HEK293 (cell line): ENCODE measurements around the gene WASL.
A peak's percentile ranks its signal among the peaks of the same experiment; 100 is the strongest.

Source experiments
- CTCF ChIA-PET: fragments of 350-600 bp; formaldehyde crosslinking; extraction: SDS; loops from one replicate; lab custom pipeline; 2021; ENCODE audit warnings: antibody characterized with exemption; lab: Yijun Ruan, JAX
- POLR2A ChIA-PET: fragments of 300-600 bp; formaldehyde crosslinking; extraction: SDS; loops from one replicate; lab custom pipeline; 2020; ENCODE audit warnings: antibody characterized with exemption, inconsistent platforms; lab: Yijun Ruan, JAX
- H3K27ac ChIP-seq: fragments of 200-500 bp; sonication (Bioruptor generic); 2 replicates; pipeline ENCODE4 v1.5.1; 2014; ENCODE audit warnings: low read depth, low read length, control low read depth, inconsistent platforms; ENCODE audit errors: extremely low read depth
- H3K36me3 ChIP-seq, 2 experiments: fragments of 200-500 bp in 1 of 2; sonication (Bioruptor generic) in 1 of 2; 1 replicate in 1 of 2; 2 replicates in 1 of 2; pipeline ENCODE4 v1.5.1; 2014 to 2017; ENCODE audit warnings: inconsistent platforms in 2 of 2, low read length in 2 of 2; ENCODE audit not compliant: control insufficient read depth in 2 of 2, insufficient read depth in 1 of 2
- H3K4me1 ChIP-seq: fragments of 200-500 bp; sonication (Bioruptor generic); 2 replicates; pipeline ENCODE4 v1.5.1; 2014; ENCODE audit warnings: mild to moderate bottlenecking, low read length, inconsistent platforms; ENCODE audit not compliant: control insufficient read depth, insufficient read depth
- H3K4me3 ChIP-seq: 2 replicates; pipeline ENCODE4 v1.5.1; 2011; ENCODE audit warnings: low read depth, mild to moderate bottlenecking, control low read depth, low read length, moderate library complexity
- H3K9me3 ChIP-seq: fragments of 200-500 bp; sonication (Bioruptor generic); 2 replicates; pipeline ENCODE4 v1.5.1; 2014; ENCODE audit warnings: low read depth, low read length, inconsistent platforms; ENCODE audit not compliant: control insufficient read depth, insufficient read depth
- BCL6B ChIP-seq: fragments of 450-650 bp; formaldehyde crosslinking; IDR thresholded peaks from 2 replicates; pipeline ENCODE4 v1.5.1; 2017; ENCODE audit warnings: missing biosample characterization, missing genetic modification characterization
- KLF17 ChIP-seq: fragments of 450-650 bp; formaldehyde crosslinking; IDR thresholded peaks from 2 replicates; pipeline ENCODE4 v1.5.1; 2016; ENCODE audit warnings: missing biosample characterization, missing genetic modification characterization
- MYNN ChIP-seq: fragments of 450-650 bp; formaldehyde crosslinking; IDR thresholded peaks from 2 replicates; pipeline ENCODE4 v1.5.1; 2016; ENCODE audit warnings: missing biosample characterization, missing genetic modification characterization, borderline replicate concordance
- REST ChIP-seq: fragments of 450-650 bp; formaldehyde crosslinking; IDR thresholded peaks from 2 replicates; pipeline ENCODE4 v1.5.1; 2016; ENCODE audit warnings: missing biosample characterization, missing genetic modification characterization
- SETDB1 ChIP-seq: IDR thresholded peaks from one replicate; pipeline ENCODE4 v1.6.1; 2017; ENCODE audit warnings: mild to moderate bottlenecking, low read length, moderate library complexity, mixed read lengths; ENCODE audit not compliant: insufficient read length
- ZBTB20 ChIP-seq: fragments of 450-650 bp; formaldehyde crosslinking; IDR thresholded peaks from 2 replicates; pipeline ENCODE4 v1.5.1; 2016; ENCODE audit warnings: missing biosample characterization, missing genetic modification characterization
- ZNF148 ChIP-seq: fragments of 450-650 bp; formaldehyde crosslinking; IDR thresholded peaks from 2 replicates; pipeline ENCODE4 v1.5.0; 2017; ENCODE audit warnings: missing biosample characterization, missing genetic modification characterization, borderline replicate concordance
- ZNF184 ChIP-seq: fragments of 450-650 bp; IDR thresholded peaks from 2 replicates; pipeline ENCODE4 v1.5.1; 2018; ENCODE audit warnings: missing biosample characterization, mild to moderate bottlenecking, missing genetic modification characterization
- ZNF26 ChIP-seq: fragments of 450-650 bp; formaldehyde crosslinking; IDR thresholded peaks from 2 replicates; pipeline ENCODE4 v1.5.1; 2016; ENCODE audit warnings: missing biosample characterization, missing genetic modification characterization
- ZNF280D ChIP-seq: fragments of 450-650 bp; formaldehyde crosslinking; IDR thresholded peaks from 2 replicates; pipeline ENCODE4 v1.5.1; 2016; ENCODE audit warnings: missing biosample characterization, missing genetic modification characterization
- ZNF366 ChIP-seq: fragments of 450-650 bp; formaldehyde crosslinking; conservative IDR thresholded peaks from 2 replicates; pipeline ENCODE4 v1.5.1; 2016; ENCODE audit warnings: missing biosample characterization, missing genetic modification characterization
- ZNF473 ChIP-seq: fragments of 450-650 bp; formaldehyde crosslinking; IDR thresholded peaks from 2 replicates; pipeline ENCODE4 v1.5.1; 2017; ENCODE audit warnings: missing biosample characterization, missing genetic modification characterization
- ZNF623 ChIP-seq: fragments of 450-650 bp; formaldehyde crosslinking; IDR thresholded peaks from 2 replicates; pipeline ENCODE4 v1.5.1; 2016; ENCODE audit warnings: missing biosample characterization, missing genetic modification characterization
- ZNF830 ChIP-seq: fragments of 450-650 bp; IDR thresholded peaks from 2 replicates; pipeline ENCODE4 v1.5.0; 2018; ENCODE audit warnings: missing biosample characterization, missing genetic modification characterization, low read depth, mild to moderate bottlenecking, moderate library complexity

The WASL gene

GRCh38 chr7:123719197-123719721 lies 29.5 kb downstream of the WASL start:
- no peaks in the 10 kb centered on the region for H3K36me3 ChIP-seq
- TF ChIP-seq REST (tag by site-specific recombination) (no peak), SETDB1 (peak; percentile 26)
- H3K9me3 ChIP-seq: no peaks in the 10 kb centered on the region
- H3K4me3 ChIP-seq: no peak overlapping the region
- CTCF ChIA-PET: no interaction called here
- no peaks in the 10 kb centered on the region for H3K4me1 ChIP-seq
- POLR2A ChIA-PET: interaction anchor here (2.0 kb wide), 1 partner anchor 29 kb away, joined by 9 read pairs; the partner anchor contains the start of gene WASL
- no peak overlapping the region for H3K27ac ChIP-seq

- Histone ChIP-seq H3K27ac (no peak overlapping the region), H3K4me1 (no peaks in the 10 kb centered on the region), H3K4me3 (no peak overlapping the region), H3K9me3 (no peaks in the 10 kb centered on the region), H3K36me3 (no peaks in the 10 kb centered on the region)
- ChIA-PET POLR2A (interaction anchor here (2.0 kb wide), 1 partner anchor 30 kb away, joined by 9 read pairs; the partner anchor contains the start of gene WASL), CTCF (interaction anchor here (1.2 kb wide), 1 partner anchor 32 kb away, joined by 3 read pairs; no protein-coding TSS in a partner anchor)
- no peak for TF ChIP-seq ZNF184 (tag by site-specific recombination)
- TF ChIP-seq KLF17 (tag by site-specific recombination): no peak
- TF ChIP-seq ZNF830: no peak
- TF ChIP-seq BCL6B (tag by site-specific recombination): no peak
- no peak for TF ChIP-seq ZNF280D (tag by site-specific recombination)
- no peak for TF ChIP-seq ZNF366 (tag by site-specific recombination)
- TF ChIP-seq ZNF473 (tag by site-specific recombination): no peak
- no peak for TF ChIP-seq ZBTB20 (tag by site-specific recombination)
- TF ChIP-seq ZNF26 (tag by site-specific recombination): no peak
- no peak for TF ChIP-seq MYNN (tag by site-specific recombination)
- no peak for TF ChIP-seq ZNF148 (tag by site-specific recombination)
- no peak for TF ChIP-seq ZNF623 (tag by site-specific recombination)
Observed at GRCh38 chr7:123718773-123719172, 30.0 kb downstream of the WASL start.
